Measurements from ENCODE around the gene TIMP1. TPM values are rescaled to one million over a fixed set of nuclear protein-coding genes. Genes with fewer than 3 reads are reported as not detected.

TIMP1 gene
- total RNA-seq, 2 donors from 2014 or later, result 63.5 to 74.8 TPM

GRCh38 chrX:47610511-47610910 is 28.3 kb downstream of the TIMP1 start:
- H3K27ac ChIP-seq (ENCODE audit: low read depth, low read length), result no peak overlapping the region
- no peaks in the 10 kb centered on the region for H3K4me1 ChIP-seq (ENCODE audit: control insufficient read depth, insufficient read depth, low read length)
- H3K27me3 Mint-ChIP-seq (ENCODE audit: insufficient read depth), result no peaks in the 10 kb centered on the region
- H3K27me3 ChIP-seq (ENCODE audit: control insufficient read depth, insufficient read depth, low read length, poor library complexity, severe bottlenecking), result no peaks in the 10 kb centered on the region
- no peak overlapping the region for H3K4me3 ChIP-seq (ENCODE audit: low read length)
- no peaks in the 10 kb centered on the region for H3K9me3 ChIP-seq (ENCODE audit: control insufficient read depth, low read length)
- no peak overlapping the region for H3K4me3 Mint-ChIP-seq
- H3K9ac ChIP-seq (ENCODE audit: extremely low read depth, low read length, poor library complexity, severe bottlenecking), result no peak overlapping the region
- peaks cover 62% of the 10 kb centered on the region for H3K9me3 Mint-ChIP-seq
- no peaks in the 10 kb centered on the region for H3K36me3 ChIP-seq (ENCODE audit: control insufficient read depth, insufficient read depth, low read length)
- H3K36me3 Mint-ChIP-seq (ENCODE audit: low read depth), result peaks cover 1% of the 10 kb centered on the region
- no peak for DNase-seq
- 91% methylated on average over 4 of the region's 4 CpGs; no CpG with 5 or more reads in 1 of the 2 experiments for WGBS, 2 experiments (ENCODE audit: insufficient coverage in 1 of 2, insufficient read length in 1 of 2)
- peaks cover 2% of the 10 kb centered on the region for H3K4me1 Mint-ChIP-seq
- TF ChIP-seq, protein P1, sequence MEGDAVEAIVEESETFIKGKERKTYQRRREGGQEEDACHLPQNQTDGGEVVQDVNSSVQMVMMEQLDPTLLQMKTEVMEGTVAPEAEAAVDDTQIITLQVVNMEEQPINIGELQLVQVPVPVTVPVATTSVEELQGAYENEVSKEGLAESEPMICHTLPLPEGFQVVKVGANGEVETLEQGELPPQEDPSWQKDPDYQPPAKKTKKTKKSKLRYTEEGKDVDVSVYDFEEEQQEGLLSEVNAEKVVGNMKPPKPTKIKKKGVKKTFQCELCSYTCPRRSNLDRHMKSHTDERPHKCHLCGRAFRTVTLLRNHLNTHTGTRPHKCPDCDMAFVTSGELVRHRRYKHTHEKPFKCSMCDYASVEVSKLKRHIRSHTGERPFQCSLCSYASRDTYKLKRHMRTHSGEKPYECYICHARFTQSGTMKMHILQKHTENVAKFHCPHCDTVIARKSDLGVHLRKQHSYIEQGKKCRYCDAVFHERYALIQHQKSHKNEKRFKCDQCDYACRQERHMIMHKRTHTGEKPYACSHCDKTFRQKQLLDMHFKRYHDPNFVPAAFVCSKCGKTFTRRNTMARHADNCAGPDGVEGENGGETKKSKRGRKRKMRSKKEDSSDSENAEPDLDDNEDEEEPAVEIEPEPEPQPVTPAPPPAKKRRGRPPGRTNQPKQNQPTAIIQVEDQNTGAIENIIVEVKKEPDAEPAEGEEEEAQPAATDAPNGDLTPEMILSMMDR (conservative IDR thresholded peaks at IDR 0.05), result no peak
- no peak overlapping the region for H3K27ac Mint-ChIP-seq

GRCh38 chrX:47611489-47611888 is 29.3 kb downstream of the TIMP1 start:
- TF ChIP-seq, protein P1 (conservative IDR thresholded peaks at IDR 0.05), result no peak
- Histone ChIP-seq H3K36me3 (ENCODE audit: control insufficient read depth, insufficient read depth, low read length) (no peaks in the 10 kb centered on the region), H3K4me1 (ENCODE audit: control insufficient read depth, insufficient read depth, low read length) (no peaks in the 10 kb centered on the region), H3K27ac (ENCODE audit: low read depth, low read length) (no peak overlapping the region), H3K27me3 (ENCODE audit: control insufficient read depth, insufficient read depth, low read length, poor library complexity, severe bottlenecking) (no peaks in the 10 kb centered on the region), H3K9me3 (ENCODE audit: control insufficient read depth, low read length) (no peaks in the 10 kb centered on the region), H3K4me3 (ENCODE audit: low read length) (no peak overlapping the region), H3K9ac (ENCODE audit: extremely low read depth, low read length, poor library complexity, severe bottlenecking) (no peak overlapping the region)
- DNase-seq, result no peak
- Mint-ChIP-seq H3K4me1 (peaks cover 2% of the 10 kb centered on the region), H3K4me3 (no peak overlapping the region), H3K36me3 (ENCODE audit: low read depth) (peaks cover 1% of the 10 kb centered on the region), H3K27me3 (ENCODE audit: insufficient read depth) (no peaks in the 10 kb centered on the region), H3K9me3 (peaks cover 60% of the 10 kb centered on the region), H3K27ac (no peak overlapping the region)
- WGBS, 2 experiments (ENCODE audit: insufficient coverage in 1 of 2, insufficient read length in 1 of 2), result 96% methylated on average over 2 of the region's 2 CpGs; no CpG with 5 or more reads in 1 of the 2 experiments

DNA sequence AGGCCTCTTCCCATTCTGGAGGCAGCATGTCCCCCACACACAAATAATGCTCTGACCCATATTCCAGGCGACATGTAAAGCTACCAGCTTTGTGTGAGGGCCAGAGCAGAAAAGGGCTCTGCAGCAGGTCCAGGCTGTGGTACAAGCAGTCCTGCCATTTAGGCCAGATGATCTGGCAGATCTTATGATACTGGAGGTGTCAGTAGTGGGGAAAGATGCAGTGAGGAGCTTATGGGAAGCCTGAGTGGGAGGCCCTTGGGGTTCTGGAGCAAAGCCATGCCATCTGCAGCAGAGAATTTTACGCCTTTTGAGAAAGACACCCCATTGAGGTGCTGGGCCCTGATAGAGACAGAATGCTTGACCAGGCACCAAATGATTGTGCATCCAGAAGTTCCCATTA is 29.7 kb downstream of the TIMP1 start:
- no peak overlapping the region for H3K4me3 Mint-ChIP-seq
- no peaks in the 10 kb centered on the region for H3K27me3 Mint-ChIP-seq (ENCODE audit: insufficient read depth)
- H3K9me3 Mint-ChIP-seq, result peaks cover 60% of the 10 kb centered on the region
- Histone ChIP-seq H3K27me3 (ENCODE audit: control insufficient read depth, insufficient read depth, low read length, poor library complexity, severe bottlenecking) (no peaks in the 10 kb centered on the region), H3K27ac (ENCODE audit: low read depth, low read length) (no peak overlapping the region), H3K9ac (ENCODE audit: extremely low read depth, low read length, poor library complexity, severe bottlenecking) (no peak overlapping the region), H3K9me3 (ENCODE audit: control insufficient read depth, low read length) (no peaks in the 10 kb centered on the region), H3K4me1 (ENCODE audit: control insufficient read depth, insufficient read depth, low read length) (no peaks in the 10 kb centered on the region), H3K36me3 (ENCODE audit: control insufficient read depth, insufficient read depth, low read length) (no peaks in the 10 kb centered on the region), H3K4me3 (ENCODE audit: low read length) (no peak overlapping the region)
- peaks cover 2% of the 10 kb centered on the region for H3K4me1 Mint-ChIP-seq
- TF ChIP-seq, protein P1 (conservative IDR thresholded peaks at IDR 0.05), result no peak
- no peak overlapping the region for H3K27ac Mint-ChIP-seq
- no peak for DNase-seq
- peaks cover 1% of the 10 kb centered on the region for H3K36me3 Mint-ChIP-seq (ENCODE audit: low read depth)
- 86 to 100% methylated on average over 1 to 2 of the region's 2 CpGs for WGBS, 2 experiments (ENCODE audit: insufficient coverage in 1 of 2, insufficient read length in 1 of 2)

All from endodermal cell (in vitro differentiated cells).